GM23338 (cell line): ENCODE measurements around the gene GRAPL.
"Not testable (repeated sequence)": the region's sequence is repeated elsewhere in the genome, so short reads cannot be mapped to it uniquely, and the experiment has no call there.

Experiments
- CREB1 ChIP-seq: fragments of 250-450 bp; sonication (Bioruptor Pico); IDR thresholded peaks from 2 replicates; pipeline ENCODE4 v1.5.0; 2020; ENCODE audit warnings: low read depth, mild to moderate bottlenecking, moderate library complexity
- EZH2 ChIP-seq: fragments of 200-600 bp; sonication (generic); IDR thresholded peaks from one replicate; pipeline ENCODE4 v1.8.0; 2017; ENCODE audit warnings: antibody characterized with exemption, mild to moderate bottlenecking, low read depth; ENCODE audit not compliant: unreplicated experiment
- EZH2phosphoT487 ChIP-seq: fragments of 200-600 bp; sonication (generic); IDR thresholded peaks from one replicate; pipeline ENCODE4 v1.8.1; 2018; ENCODE audit warnings: antibody characterized with exemption; ENCODE audit not compliant: unreplicated experiment
- JUNB ChIP-seq: IDR thresholded peaks from one replicate; pipeline ENCODE4 v1.6.1; 2016; ENCODE audit warnings: antibody characterized with exemption; ENCODE audit not compliant: unreplicated experiment
- NANOG ChIP-seq: IDR thresholded peaks from 2 replicates; pipeline ENCODE4 v1.6.1; 2016; ENCODE audit warnings: antibody characterized with exemption, borderline replicate concordance
- POLR2AphosphoS5 ChIP-seq: IDR thresholded peaks from 2 replicates; pipeline ENCODE4 v1.6.1; 2016; ENCODE audit warnings: antibody characterized with exemption, low read depth
- STAT1 ChIP-seq: IDR thresholded peaks from one replicate; pipeline ENCODE4 v1.6.1; 2016; ENCODE audit warnings: antibody characterized with exemption; ENCODE audit not compliant: unreplicated experiment
- ZNF114 ChIP-seq: fragments of 250-450 bp; sonication (Bioruptor Pico); IDR thresholded peaks from 2 replicates; pipeline ENCODE4 v1.5.0; 2020; ENCODE audit warnings: mild to moderate bottlenecking, moderate library complexity
- ZNF331 ChIP-seq: fragments of 250-450 bp; sonication (Bioruptor Pico); IDR thresholded peaks from 2 replicates; pipeline ENCODE4 v1.5.0; 2020; ENCODE audit warnings: low read depth, mild to moderate bottlenecking, moderate library complexity
- TF ChIP-seq, protein P1 (sequence below), 2 experiments: fragments of 200-600 bp in 1 of 2; sonication (generic) in 1 of 2; conservative IDR thresholded peaks; 2 replicates each; pipeline versions ENCODE4 v1.5.1 to v1.6.1; 2016 to 2017; ENCODE audit warnings: antibody characterized with exemption in 2 of 2, low read depth in 2 of 2, mild to moderate bottlenecking in 2 of 2, moderate library complexity in 1 of 2
- TF ChIP-seq, protein P2 (sequence below): IDR thresholded peaks from one replicate; pipeline ENCODE4 v1.6.1; 2018; ENCODE audit warnings: antibody characterized with exemption; ENCODE audit not compliant: unreplicated experiment
- TF ChIP-seq, protein P3 (sequence below): fragments of 250-450 bp; sonication (Bioruptor Pico); IDR thresholded peaks from 2 replicates; pipeline ENCODE4 v1.5.0; 2020; ENCODE audit warnings: mild to moderate bottlenecking, moderate library complexity

- TF ChIP-seq, protein P1, sequence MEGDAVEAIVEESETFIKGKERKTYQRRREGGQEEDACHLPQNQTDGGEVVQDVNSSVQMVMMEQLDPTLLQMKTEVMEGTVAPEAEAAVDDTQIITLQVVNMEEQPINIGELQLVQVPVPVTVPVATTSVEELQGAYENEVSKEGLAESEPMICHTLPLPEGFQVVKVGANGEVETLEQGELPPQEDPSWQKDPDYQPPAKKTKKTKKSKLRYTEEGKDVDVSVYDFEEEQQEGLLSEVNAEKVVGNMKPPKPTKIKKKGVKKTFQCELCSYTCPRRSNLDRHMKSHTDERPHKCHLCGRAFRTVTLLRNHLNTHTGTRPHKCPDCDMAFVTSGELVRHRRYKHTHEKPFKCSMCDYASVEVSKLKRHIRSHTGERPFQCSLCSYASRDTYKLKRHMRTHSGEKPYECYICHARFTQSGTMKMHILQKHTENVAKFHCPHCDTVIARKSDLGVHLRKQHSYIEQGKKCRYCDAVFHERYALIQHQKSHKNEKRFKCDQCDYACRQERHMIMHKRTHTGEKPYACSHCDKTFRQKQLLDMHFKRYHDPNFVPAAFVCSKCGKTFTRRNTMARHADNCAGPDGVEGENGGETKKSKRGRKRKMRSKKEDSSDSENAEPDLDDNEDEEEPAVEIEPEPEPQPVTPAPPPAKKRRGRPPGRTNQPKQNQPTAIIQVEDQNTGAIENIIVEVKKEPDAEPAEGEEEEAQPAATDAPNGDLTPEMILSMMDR (conservative IDR thresholded peaks at IDR 0.05; ENCODE audit: low read depth in 2 of 2), result not testable (repeated sequence)
- not testable (repeated sequence) for TF ChIP-seq POLR2AphosphoS5; JUNB; EZH2; EZH2phosphoT487; CREB1 (CRISPR knock-in tag); NANOG; ZNF114 (CRISPR knock-in tag); STAT1; ZNF331 (CRISPR knock-in tag)
- TF ChIP-seq, protein P2, sequence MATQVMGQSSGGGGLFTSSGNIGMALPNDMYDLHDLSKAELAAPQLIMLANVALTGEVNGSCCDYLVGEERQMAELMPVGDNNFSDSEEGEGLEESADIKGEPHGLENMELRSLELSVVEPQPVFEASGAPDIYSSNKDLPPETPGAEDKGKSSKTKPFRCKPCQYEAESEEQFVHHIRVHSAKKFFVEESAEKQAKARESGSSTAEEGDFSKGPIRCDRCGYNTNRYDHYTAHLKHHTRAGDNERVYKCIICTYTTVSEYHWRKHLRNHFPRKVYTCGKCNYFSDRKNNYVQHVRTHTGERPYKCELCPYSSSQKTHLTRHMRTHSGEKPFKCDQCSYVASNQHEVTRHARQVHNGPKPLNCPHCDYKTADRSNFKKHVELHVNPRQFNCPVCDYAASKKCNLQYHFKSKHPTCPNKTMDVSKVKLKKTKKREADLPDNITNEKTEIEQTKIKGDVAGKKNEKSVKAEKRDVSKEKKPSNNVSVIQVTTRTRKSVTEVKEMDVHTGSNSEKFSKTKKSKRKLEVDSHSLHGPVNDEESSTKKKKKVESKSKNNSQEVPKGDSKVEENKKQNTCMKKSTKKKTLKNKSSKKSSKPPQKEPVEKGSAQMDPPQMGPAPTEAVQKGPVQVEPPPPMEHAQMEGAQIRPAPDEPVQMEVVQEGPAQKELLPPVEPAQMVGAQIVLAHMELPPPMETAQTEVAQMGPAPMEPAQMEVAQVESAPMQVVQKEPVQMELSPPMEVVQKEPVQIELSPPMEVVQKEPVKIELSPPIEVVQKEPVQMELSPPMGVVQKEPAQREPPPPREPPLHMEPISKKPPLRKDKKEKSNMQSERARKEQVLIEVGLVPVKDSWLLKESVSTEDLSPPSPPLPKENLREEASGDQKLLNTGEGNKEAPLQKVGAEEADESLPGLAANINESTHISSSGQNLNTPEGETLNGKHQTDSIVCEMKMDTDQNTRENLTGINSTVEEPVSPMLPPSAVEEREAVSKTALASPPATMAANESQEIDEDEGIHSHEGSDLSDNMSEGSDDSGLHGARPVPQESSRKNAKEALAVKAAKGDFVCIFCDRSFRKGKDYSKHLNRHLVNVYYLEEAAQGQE, result not testable (repeated sequence)
- TF ChIP-seq, protein P3, sequence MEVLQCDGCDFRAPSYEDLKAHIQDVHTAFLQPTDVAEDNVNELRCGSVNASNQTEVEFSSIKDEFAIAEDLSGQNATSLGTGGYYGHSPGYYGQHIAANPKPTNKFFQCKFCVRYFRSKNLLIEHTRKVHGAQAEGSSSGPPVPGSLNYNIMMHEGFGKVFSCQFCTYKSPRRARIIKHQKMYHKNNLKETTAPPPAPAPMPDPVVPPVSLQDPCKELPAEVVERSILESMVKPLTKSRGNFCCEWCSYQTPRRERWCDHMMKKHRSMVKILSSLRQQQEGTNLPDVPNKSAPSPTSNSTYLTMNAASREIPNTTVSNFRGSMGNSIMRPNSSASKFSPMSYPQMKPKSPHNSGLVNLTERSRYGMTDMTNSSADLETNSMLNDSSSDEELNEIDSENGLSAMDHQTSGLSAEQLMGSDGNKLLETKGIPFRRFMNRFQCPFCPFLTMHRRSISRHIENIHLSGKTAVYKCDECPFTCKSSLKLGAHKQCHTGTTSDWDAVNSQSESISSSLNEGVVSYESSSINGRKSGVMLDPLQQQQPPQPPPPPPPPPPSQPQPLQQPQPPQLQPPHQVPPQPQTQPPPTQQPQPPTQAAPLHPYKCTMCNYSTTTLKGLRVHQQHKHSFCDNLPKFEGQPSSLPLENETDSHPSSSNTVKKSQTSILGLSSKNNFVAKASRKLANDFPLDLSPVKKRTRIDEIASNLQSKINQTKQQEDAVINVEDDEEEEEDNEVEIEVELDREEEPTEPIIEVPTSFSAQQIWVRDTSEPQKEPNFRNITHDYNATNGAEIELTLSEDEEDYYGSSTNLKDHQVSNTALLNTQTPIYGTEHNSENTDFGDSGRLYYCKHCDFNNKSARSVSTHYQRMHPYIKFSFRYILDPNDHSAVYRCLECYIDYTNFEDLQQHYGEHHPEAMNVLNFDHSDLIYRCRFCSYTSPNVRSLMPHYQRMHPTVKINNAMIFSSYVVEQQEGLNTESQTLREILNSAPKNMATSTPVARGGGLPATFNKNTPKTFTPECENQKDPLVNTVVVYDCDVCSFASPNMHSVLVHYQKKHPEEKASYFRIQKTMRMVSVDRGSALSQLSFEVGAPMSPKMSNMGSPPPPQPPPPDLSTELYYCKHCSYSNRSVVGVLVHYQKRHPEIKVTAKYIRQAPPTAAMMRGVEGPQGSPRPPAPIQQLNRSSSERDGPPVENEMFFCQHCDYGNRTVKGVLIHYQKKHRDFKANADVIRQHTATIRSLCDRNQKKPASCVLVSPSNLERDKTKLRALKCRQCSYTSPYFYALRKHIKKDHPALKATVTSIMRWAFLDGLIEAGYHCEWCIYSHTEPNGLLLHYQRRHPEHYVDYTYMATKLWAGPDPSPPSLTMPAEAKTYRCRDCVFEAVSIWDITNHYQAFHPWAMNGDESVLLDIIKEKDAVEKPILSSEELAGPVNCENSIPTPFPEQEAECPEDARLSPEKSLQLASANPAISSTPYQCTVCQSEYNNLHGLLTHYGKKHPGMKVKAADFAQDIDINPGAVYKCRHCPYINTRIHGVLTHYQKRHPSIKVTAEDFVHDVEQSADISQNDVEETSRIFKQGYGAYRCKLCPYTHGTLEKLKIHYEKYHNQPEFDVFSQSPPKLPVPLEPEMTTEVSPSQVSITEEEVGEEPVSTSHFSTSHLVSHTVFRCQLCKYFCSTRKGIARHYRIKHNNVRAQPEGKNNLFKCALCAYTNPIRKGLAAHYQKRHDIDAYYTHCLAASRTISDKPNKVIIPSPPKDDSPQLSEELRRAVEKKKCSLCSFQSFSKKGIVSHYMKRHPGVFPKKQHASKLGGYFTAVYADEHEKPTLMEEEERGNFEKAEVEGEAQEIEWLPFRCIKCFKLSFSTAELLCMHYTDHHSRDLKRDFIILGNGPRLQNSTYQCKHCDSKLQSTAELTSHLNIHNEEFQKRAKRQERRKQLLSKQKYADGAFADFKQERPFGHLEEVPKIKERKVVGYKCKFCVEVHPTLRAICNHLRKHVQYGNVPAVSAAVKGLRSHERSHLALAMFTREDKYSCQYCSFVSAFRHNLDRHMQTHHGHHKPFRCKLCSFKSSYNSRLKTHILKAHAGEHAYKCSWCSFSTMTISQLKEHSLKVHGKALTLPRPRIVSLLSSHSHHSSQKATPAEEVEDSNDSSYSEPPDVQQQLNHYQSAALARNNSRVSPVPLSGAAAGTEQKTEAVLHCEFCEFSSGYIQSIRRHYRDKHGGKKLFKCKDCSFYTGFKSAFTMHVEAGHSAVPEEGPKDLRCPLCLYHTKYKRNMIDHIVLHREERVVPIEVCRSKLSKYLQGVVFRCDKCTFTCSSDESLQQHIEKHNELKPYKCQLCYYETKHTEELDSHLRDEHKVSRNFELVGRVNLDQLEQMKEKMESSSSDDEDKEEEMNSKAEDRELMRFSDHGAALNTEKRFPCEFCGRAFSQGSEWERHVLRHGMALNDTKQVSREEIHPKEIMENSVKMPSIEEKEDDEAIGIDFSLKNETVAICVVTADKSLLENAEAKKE (CRISPR knock-in tag), result not testable (repeated sequence)
Observed at GRCh38 chr17:19088804-19089685, 38.3 kb upstream of the GRAPL start.
